Ammon's horn (tissue), 1 donor: ENCODE measurements around the gene VPS13D.
"Not testable (repeated sequence)": the region's sequence is repeated elsewhere in the genome, so short reads cannot be mapped to it uniquely, and the experiment has no call there.

ENCODE experiments used
- DNase-seq: peaks from one replicate; pipeline ENCODE4 v3.0.0-alpha.2; 2016; ENCODE audit warnings: low spot score

VPS13D gene

GRCh38 chr1:12452262-12452661 is 222.4 kb downstream of the VPS13D start:
- no peak for DNase-seq

GRCh38 chr1:12453400-12454343 is 223.8 kb downstream of the VPS13D start:
- no peak for DNase-seq

- DNase-seq = no peak
Observed at GRCh38 chr1:12454406-12455391, 224.9 kb downstream of the VPS13D start.

GRCh38 chr1:12456081-12456480 is 226.3 kb downstream of the VPS13D start:
- DNase-seq = not testable (repeated sequence)

GRCh38 chr1:12456979-12457378 is 227.1 kb downstream of the VPS13D start:
- no peak for DNase-seq

- DNase-seq = no peak
Observed at GRCh38 chr1:12457771-12458170, 227.9 kb downstream of the VPS13D start.

GRCh38 chr1:12458571-12458970 is 228.7 kb downstream of the VPS13D start:
- no peak for DNase-seq

GRCh38 chr1:12460121-12460520 is 230.3 kb downstream of the VPS13D start:
- DNase-seq = no peak

GRCh38 chr1:12460911-12461621 is 231.2 kb downstream of the VPS13D start:
- no peak for DNase-seq

GRCh38 chr1:12461754-12462153 is 231.9 kb downstream of the VPS13D start:
- DNase-seq = no peak

GRCh38 chr1:12462586-12462985 is 232.8 kb downstream of the VPS13D start:
- DNase-seq = no peak

GRCh38 chr1:12464045-12464461 is 234.2 kb downstream of the VPS13D start:
- DNase-seq = no peak

- no peak for DNase-seq
Observed at GRCh38 chr1:12464598-12465056, 234.8 kb downstream of the VPS13D start.

GRCh38 chr1:12465126-12465525 is 235.3 kb downstream of the VPS13D start:
- DNase-seq = no peak

GRCh38 chr1:12466816-12467215 is 237.0 kb downstream of the VPS13D start:
- DNase-seq = no peak

- no peak for DNase-seq
Observed at GRCh38 chr1:12467570-12468286, 237.9 kb downstream of the VPS13D start.

GRCh38 chr1:12468323-12468722 is 238.5 kb downstream of the VPS13D start:
- DNase-seq = no peak

- no peak for DNase-seq
Observed at GRCh38 chr1:12469493-12469892, 239.7 kb downstream of the VPS13D start.

- no peak for DNase-seq
Observed at GRCh38 chr1:12469990-12470389, 240.2 kb downstream of the VPS13D start.

- DNase-seq = not testable (repeated sequence)
Observed at GRCh38 chr1:12470916-12471315, 241.1 kb downstream of the VPS13D start.

- DNase-seq = no peak
Observed at GRCh38 chr1:12472156-12472797, 242.4 kb downstream of the VPS13D start.
